ENCODE results near the gene ELK3. TPM values are rescaled to one million over a fixed set of nuclear protein-coding genes. Genes with fewer than 3 reads are reported as not detected.

ELK3 gene
- total and polyA plus RNA-seq, 7 donors = 3.7 to 13.9 (median 9.6) TPM

- H3K27ac ChIP-seq = no peak overlapping the region
- DNase-seq (no peak), ATAC-seq (no peak)
- H3K36me3 ChIP-seq (ENCODE audit: insufficient read depth in 1 of 2, low read depth in 1 of 2) = peaks cover 0 to 36% of the 10 kb centered on the region in 2 donors
- H3K4me1 ChIP-seq = no peaks in the 10 kb centered on the region
- no peaks in the 10 kb centered on the region for H3K27me3 ChIP-seq (ENCODE audit: insufficient read depth in 3 of 3, low read length in 2 of 3)
- H3K9me3 ChIP-seq = no peaks in the 10 kb centered on the region
- no peak for TF ChIP-seq CTCF (IDR thresholded peaks at IDR 0.05)
- intact Hi-C loops (cut with DNase I) = no loop called here
- H3K4me3 ChIP-seq = no peak overlapping the region
- WGBS, 3 donors = 96 to 99% (median 98%) methylated on average over 1 of the region's 1 CpG
Measured at GRCh38 chr12:96265836-96266235, 71.7 kb downstream of the ELK3 start.

- ATAC-seq (no peak), DNase-seq (no peak)
- intact Hi-C loops (cut with DNase I) = no loop called here
- no peaks in the 10 kb centered on the region for H3K9me3 ChIP-seq
- no peak for TF ChIP-seq CTCF (IDR thresholded peaks at IDR 0.05)
- 64 to 78% (median 67%) methylated on average over 2 of the region's 2 CpGs for WGBS, 3 donors
- H3K4me3 ChIP-seq = no peak overlapping the region
- H3K27ac ChIP-seq = no peak overlapping the region
- H3K27me3 ChIP-seq (ENCODE audit: insufficient read depth in 3 of 3, low read length in 2 of 3) = no peaks in the 10 kb centered on the region
- H3K36me3 ChIP-seq (ENCODE audit: insufficient read depth in 1 of 2, low read depth in 1 of 2) = peaks cover 3 to 40% of the 10 kb centered on the region in 2 donors
- no peaks in the 10 kb centered on the region for H3K4me1 ChIP-seq
Measured at GRCh38 chr12:96266238-96266637, 72.1 kb downstream of the ELK3 start.

GRCh38 chr12:96271469-96272199 is 77.5 kb downstream of the ELK3 start:
- 79 to 90% (median 88%) methylated on average over 8 of the region's 8 CpGs for WGBS, 3 donors
- no peaks in the 10 kb centered on the region for H3K4me1 ChIP-seq
- DNase-seq = no peak

GRCh38 chr12:96274331-96274730 is 80.2 kb downstream of the ELK3 start:
- intact Hi-C loops (cut with DNase I) = no loop called here
- no peak overlapping the region for H3K4me3 ChIP-seq
- no peak for TF ChIP-seq CTCF (IDR thresholded peaks at IDR 0.05)
- DNase-seq = no peak
- H3K9me3 ChIP-seq = no peaks in the 10 kb centered on the region
- H3K27ac ChIP-seq = no peak overlapping the region
- ATAC-seq = no peak
- H3K4me1 ChIP-seq = no peaks in the 10 kb centered on the region
- H3K36me3 ChIP-seq (ENCODE audit: insufficient read depth in 1 of 2, low read depth in 1 of 2) = peaks cover 4 to 51% of the 10 kb centered on the region in 2 donors
- H3K27me3 ChIP-seq (ENCODE audit: insufficient read depth in 3 of 3, low read length in 2 of 3) = no peaks in the 10 kb centered on the region

More at GRCh38 chr12:96271469-96272199, 77.5 kb downstream of the ELK3 start:
- Histone ChIP-seq H3K36me3 (ENCODE audit: insufficient read depth in 1 of 2, low read depth in 1 of 2) (peaks cover 4 to 52% of the 10 kb centered on the region in 2 donors), H3K27me3 (ENCODE audit: insufficient read depth in 3 of 3, low read length in 2 of 3) (no peaks in the 10 kb centered on the region), H3K9me3 (no peaks in the 10 kb centered on the region), H3K27ac (no peak overlapping the region), H3K4me3 (no peak overlapping the region)
- TF ChIP-seq CTCF (IDR thresholded peaks at IDR 0.05) = no peak
- no peak for ATAC-seq
- intact Hi-C loops (cut with DNase I) = no loop called here

- H3K36me3 ChIP-seq (ENCODE audit: insufficient read depth in 1 of 2, low read depth in 1 of 2) = peaks cover 6 to 96% of the 10 kb centered on the region in 2 donors
- H3K27ac ChIP-seq = no peak overlapping the region
- no peaks in the 10 kb centered on the region for H3K9me3 ChIP-seq
- no peak for TF ChIP-seq CTCF (IDR thresholded peaks at IDR 0.05)
- H3K4me1 ChIP-seq = no peaks in the 10 kb centered on the region
- no peak overlapping the region for H3K4me3 ChIP-seq
- no peaks in the 10 kb centered on the region for H3K27me3 ChIP-seq (ENCODE audit: insufficient read depth in 3 of 3, low read length in 2 of 3)
- intact Hi-C loops (cut with DNase I) = no loop called here
- no peak for DNase-seq
- ATAC-seq = no peak
Measured at GRCh38 chr12:96285158-96285557, 91.0 kb downstream of the ELK3 start.

Data from psoas muscle (tissue), 8 donors.